Measurements from ENCODE around the gene MYO5B. TPM values are rescaled to one million over a fixed set of nuclear protein-coding genes. Genes with fewer than 3 reads are reported as not detected.
A peak's percentile ranks its signal among the peaks of the same experiment; 100 is the strongest.
"Not testable (repeated sequence)": the region's sequence is repeated elsewhere in the genome, so short reads cannot be mapped to it uniquely, and the experiment has no call there.

The MYO5B gene
- total RNA-seq, 1 donor from 2014 or later, result 63.1 TPM

DNA sequence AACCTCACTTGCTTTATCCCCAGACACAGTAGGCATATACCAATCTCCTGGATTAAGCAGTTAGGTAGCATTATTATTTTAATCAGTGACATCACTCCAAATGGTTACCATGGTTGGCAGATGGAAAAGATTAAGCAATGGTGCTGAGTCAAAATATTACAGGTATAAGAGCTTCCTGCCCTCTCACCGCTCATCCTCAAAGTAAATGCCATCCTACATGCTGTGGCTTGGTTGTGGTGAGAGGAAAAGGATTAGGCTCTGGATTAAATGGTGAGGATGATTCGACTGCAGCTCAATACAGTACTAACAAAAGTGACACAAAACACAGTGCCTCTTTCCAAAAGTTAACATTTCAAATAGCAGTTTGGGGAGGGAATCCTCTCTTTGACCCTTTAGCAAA is 272.7 kb downstream of the MYO5B start:
- DNase-seq (ENCODE audit: low spot score), result no peak

DNA sequence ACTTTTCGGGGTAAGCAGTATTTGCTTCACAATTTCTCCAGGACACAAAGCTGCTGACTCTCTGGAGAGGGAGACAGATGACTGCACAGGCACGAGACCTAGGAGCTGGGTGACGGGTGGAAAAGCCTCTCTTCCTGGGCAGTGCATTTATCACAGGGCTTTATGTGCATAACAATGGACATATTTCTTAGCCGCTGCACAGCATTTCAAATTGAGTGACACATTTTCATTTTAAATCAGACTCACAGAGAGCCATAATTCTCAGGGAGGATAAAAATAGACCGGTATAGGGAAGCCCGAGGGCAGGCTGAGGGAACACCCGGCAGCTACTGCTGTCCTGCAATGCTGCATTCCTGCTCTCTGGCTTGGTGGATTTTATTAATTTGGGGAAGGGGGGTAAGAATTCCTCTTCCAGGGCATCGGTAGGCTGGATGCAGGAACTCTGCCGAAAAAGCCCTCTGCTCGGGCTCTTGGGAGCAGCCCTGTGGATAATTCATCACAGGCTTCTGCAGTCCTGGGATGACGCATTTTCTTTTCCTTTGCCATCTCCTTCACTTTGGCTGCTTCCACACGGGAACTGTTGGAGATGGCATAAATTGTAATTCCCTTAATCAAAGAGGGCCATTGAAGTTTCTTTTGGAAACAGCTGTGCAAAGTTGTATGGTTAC is 273.5 kb downstream of the MYO5B start:
- DNase-seq (ENCODE audit: low spot score), result no peak

DNA sequence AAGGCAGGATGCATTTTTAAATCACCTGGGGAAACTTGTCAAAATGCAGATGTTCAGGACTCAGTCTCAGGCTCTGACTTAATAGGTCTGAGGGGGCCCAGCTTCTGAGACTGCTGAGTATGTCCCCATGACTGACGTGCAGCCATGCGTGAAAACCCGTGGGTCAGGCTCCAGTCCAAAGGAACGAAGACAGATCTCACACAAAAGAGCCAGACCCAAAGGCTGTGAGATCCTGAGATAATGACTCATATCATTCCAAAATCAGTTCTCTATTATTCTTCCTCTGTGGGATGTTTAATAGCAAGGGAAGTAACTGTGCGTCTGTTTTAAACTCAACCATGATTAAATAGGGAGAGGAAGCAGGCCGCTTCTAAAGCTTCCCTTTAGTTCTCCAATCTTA is 274.2 kb downstream of the MYO5B start:
- DNase-seq (ENCODE audit: low spot score), result no peak

DNA sequence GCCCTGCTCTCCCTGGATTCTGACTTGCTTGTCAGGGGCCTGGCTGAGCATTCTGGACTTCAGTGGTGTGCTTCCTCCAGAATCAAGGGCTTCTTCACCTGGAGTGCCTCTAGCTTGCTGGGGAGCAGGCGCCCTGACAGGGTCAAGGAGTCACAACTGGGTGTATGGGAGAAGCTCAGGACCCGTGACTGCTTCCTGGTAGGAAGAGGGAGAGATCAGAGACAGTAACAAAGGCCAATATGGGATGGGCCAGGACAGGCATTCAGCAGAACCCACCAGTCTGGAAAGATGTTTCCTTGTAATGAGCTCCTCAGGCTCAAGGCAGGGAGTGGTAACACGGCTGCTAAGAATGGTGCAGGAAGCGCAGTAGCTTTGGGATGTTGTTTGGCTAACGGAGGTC is 277.2 kb downstream of the MYO5B start:
- no peak for DNase-seq (ENCODE audit: low spot score)

DNA sequence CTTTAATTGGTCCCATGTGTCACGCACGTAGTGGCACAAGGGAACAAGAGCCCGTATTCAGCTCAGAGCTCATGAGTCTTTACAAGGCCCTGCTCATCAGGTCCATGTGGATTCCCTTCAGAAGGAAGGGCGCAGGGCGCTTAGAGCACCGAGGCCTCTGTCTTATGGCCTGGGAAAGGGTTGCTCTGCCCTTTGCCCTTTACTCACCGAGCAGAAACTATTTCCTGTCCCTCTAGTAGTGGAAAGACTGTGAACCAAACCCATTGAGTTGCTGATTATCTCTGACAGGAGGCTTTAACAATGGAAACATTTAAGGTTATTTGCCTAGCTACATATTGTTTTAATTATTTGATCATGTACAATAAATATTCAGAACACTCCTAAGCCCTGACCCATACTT is 279.6 kb downstream of the MYO5B start:
- DNase-seq (ENCODE audit: low spot score), result no peak

DNA sequence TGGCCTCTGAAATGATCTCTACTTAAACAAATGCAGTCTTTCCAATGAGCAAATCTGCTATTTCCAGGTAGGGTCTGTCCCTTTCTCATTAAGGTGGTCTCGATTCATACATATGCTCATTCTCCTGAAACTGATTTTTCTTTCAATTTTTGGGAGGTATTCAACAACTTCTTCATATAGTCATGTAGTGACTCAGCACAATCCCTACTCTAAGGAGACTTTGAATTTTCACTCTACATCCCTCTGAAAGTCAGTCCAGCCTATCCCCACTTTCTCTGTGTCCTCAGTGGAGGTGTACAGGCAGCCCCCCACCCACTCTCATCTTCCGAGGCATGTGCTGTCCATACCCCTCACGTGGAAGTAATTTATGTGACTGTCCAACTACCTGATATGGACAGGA is 281.7 kb downstream of the MYO5B start:
- no peak for DNase-seq (ENCODE audit: low spot score)

DNA sequence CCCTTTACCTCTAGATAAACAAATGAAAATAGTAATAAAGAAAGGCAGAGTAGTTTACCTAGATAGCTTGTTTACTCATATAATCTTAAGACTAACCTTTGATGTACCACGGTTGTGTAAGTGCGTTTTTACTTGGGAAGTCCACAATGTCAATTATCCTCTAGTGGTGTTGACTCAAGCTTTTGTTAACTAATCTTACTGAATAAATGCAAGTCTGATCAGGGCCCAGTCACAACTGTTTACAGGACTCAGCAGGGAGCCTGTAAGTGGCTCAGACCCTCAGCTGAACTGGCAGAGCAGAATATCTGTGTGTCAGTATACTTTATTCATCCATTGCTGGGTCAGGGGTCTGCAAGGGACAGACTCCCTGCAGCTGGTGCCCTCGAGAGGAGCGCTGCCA is 283.5 kb downstream of the MYO5B start:
- no peak for DNase-seq (ENCODE audit: low spot score)

DNA sequence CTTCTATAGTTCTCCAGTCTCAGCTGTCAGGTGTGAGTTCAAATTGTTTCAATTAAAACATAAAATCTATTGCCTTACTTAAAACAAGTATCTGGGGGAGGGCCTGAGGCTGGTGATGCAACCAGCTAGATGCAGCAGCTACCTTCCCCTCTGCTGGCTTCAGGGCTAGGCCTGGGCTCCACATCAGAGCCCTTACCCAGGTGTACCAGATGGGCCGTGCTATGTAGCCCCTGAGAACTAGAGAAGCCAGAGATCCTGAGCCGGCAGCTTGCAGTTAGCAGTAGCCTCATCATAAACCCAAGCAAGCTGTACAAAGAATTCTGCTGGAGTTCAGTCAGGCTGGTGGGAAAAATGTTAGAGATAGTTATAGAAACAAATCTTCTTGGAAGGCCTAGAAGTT is 284.0 kb downstream of the MYO5B start:
- DNase-seq (ENCODE audit: low spot score), result no peak

DNA sequence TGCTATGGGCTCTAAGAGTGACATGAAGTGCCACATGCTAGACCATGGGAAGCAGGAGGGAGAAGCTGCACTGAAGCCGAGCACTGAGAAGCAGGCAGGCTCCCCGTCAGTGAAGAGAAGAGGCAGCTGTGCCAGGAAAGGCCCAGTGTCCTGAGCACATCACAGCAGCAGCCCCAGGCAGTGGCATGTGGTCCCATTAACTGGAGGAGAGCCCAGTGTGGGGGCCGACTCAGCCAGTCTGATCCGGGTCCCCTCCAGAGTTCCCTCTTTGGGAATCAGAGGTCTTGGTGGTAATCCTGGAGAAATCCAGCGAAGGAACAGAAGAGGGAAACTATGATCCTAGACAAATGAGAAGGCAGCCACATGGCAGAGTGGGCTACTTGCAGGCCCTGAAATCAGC is 284.9 kb downstream of the MYO5B start:
- DNase-seq (ENCODE audit: low spot score), result no peak

DNA sequence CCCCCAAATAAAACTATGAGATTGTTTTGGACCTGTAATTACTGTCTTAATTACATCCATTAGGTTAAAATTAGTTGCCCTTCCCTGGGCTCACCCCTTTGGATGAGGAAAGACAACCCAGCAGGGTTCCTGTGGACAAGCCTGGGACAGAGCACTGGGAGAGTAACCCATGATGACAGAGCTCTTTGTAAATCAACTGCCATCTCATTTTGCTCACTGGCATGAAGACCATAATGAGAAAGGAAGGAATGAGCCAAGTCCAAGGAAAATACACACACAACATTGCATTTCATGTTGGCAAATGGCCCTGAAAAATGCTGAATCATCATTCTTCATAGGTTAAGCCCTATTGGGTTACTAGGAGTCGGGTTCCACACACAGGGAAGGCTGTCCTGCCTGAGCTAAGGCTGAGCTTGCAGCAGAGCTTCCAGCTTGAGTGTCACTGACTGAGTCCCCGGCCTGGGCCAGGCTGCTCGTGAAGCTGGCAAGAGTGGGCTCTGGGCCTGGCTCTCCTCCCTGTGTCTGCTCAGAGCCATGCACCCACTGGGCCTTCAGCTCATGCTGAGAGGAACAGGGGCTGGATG is 287.5 kb downstream of the MYO5B start:
- no peak for DNase-seq (ENCODE audit: low spot score)

DNA sequence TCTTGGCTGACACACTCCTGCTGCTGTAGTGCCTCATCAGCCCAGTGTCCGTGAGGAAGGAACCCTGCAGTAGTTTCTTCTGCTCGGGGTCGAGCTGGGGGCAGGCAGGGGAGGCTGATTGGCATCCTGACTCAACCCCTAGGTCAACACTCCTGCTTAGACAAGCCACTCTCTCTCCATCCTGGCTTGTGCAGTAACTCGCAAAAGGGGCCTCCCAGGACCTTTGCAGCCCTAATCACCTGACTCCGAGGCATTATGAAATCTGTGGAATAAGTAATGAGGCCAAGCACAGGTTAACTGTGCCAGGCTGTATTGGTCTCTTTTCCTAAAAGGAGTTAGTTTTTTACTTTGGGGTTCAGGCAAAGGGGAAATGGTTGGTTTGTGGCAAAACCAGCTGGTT is 289.2 kb downstream of the MYO5B start:
- no peak for DNase-seq (ENCODE audit: low spot score)

DNA sequence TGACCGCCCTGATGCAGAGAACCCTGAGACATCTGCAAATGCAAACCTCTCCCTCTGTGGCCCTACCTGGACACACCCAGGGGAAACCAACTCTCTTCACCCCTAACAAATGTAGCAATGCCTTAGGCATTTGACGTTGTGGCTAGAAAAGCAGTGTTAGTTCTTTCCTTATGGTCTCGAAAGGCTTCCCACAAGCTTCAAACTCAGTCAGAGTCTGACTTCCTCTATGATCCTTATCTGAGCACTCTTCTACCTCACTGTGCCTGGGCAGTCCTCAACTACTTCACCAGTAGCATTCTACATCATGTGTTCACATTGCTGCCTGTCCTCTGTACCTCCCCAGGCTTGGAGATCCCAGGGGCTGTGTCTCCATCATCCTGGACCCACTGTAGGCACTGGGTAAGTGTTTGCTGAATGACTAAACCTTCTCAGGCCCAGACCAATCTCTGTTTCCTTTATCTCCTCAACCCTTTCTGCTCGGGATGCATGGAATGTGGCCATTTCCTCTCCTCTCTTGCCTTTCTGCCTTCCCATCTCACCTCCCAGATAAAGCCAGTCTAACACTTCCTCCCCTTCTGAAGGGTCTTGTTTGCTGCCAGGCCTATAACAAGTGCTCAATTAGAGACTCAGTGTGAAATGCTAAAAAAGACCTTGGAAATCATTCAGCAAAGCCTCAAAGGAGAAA is 289.9 kb downstream of the MYO5B start:
- DNase-seq (ENCODE audit: low spot score), result no peak

DNA sequence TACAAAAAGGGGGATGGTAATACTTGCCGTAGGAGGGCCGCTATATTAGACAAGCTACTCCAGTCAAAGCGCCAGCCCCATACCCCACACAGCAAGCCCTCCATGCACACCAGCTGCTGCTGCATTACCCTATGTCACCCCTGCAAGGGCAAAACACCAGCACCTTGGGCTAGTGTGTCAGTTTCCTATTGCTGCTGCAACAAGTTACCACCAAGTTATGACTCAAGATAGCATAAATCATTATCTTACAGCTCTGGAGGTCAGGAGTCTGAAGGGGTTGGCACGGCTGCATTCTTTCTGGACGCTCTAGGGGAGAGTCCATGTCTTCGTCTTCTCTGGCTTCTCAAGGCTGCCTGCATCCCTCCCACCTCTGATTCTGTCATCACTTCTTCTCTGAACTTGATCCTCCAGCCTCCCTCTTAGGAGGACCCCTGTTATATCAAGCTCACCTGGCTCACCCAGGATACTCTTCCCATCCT is 293.0 kb downstream of the MYO5B start:
- no peak for DNase-seq (ENCODE audit: low spot score)

DNA sequence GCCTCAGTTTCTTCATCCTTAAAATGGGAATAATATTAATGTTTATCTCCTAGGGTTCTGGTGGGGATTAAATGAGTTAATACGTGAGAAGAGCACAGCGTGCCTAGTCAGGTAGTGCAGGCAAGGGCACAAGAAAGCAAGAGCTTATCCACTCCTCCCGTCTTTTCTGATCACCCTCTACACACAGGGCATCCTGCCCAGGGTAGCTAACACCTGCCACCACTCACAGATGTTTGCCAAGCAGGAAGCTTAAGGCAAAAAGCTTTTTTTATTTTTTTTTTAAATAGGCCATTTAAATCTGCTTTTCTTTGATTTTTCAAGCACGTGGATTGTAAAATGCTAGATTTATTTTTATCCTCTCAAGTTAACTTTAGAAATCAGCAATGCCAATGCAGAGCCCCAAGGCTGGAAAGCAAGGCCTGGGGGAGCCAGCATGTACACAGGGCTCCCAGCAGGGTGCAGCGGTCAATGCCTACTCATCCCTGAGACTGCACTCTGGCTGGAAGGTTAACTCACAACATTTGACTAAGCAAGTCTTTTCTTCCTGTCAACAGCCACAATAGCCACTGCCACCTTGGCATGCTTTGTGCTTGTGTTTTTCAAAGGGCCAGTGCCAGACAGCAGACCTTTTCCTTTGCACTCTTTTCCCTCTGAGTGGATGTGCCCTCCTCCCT is 295.2 kb downstream of the MYO5B start:
- no peak for DNase-seq (ENCODE audit: low spot score)

DNA sequence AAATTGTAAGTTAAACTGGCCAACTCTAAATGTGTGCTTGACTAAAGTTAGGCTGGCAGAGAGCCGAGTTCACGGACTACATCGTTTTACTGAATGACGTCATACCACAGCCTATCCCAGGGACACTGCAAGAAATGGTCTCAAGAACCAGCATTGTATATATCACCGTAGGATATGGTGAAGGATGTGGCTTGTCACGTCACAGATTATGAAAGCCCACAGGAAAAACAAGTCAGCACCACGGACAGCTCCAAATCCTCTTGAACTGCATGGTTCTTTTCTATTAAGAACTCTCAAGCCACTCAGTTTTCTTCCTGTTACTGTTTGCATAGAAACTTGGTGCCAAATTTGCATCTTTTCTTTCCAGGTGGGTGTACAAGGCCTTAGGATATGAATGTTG is 296.5 kb downstream of the MYO5B start:
- DNase-seq (ENCODE audit: low spot score), result peak; percentile 60

DNA sequence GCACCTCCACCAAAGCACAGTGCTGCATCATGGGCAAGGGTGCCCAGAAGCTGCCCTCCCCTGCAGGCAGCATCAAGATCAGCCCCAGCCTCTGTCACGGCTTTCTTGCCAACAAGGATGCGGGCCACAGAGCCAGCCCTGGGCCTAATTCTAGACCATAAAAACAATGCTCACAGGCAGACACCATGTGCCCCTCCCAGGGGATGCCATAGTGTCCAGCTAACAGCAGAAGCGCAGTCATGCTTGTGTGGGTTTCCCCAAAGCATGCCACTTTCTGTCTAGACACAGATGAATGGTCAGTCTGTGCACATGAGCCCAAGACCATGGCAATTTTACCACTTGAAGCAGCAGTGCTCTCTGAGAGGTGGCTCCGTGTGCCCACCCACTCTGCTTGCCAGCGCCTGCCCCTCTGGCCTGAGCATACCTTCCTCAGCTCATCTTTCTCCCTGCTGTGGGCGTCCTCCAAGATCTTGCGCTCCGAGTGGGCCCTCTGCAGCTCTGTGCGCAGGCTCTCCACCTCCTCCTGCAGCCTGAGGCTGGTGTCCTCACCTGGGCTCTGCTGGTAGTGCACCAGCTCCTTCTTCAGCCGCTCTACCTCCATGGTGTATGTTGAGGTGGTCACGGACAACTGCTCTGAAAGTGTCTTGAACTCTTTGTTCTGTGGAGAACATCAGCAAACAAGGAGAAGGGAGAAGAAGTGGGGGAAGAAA is 300.3 kb downstream of the MYO5B start:
- no peak for DNase-seq (ENCODE audit: low spot score)

DNA sequence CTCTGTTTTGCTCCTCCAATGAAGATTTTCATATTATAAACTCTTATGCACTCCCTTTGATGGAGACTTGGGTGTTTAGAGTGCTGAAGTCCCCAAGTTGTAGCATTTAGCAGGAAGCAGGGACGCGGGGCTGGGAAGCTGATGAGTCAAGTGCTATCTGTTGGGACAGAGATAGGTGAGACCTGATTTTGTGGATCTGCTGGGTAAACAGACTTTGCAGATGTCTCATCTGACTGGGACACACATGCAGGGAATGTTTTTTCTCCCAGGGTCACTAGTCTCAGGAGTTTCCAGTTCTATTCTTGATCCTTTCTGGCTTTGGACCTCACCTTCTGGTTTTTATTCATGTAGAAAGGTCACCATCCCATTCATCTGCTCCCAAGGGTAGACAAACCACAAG is 301.9 kb downstream of the MYO5B start:
- no peak for DNase-seq (ENCODE audit: low spot score)

DNA sequence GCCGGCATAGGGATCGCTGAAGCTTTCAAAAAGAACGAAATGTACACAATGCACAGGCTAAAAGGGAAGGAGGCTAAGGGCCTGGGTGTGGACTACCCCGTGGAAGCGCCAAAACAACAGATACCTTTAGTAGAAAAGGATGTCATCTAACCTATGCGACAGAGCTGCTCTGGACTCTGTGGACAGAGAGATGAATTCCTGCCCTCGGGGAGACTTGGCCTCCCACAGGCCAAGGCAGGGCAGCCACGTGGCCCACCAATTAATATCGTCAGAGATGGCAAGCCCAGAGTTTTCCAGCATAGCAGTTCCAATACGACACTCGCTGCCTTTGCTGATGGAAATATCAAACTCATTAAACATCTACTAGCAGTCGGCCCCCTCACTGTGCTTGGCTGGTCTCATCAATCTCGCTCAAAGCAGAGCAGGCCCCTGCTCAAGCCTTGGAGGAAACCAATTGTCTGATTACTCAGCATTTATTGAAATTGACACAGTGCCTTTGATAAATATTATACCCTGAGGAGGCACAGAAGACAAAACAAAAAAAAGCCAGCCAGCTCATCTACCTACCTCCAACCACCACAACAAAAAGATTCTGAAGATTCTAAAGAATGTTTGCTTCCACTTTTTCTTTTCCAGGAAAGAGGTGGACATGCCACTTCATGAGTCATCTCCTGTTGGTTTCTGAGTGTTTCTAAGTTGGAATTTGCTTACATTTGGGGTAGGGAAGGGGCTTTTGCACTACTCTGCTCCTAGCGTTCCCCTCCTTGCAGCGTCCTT is 302.6 kb downstream of the MYO5B start:
- DNase-seq (ENCODE audit: low spot score), result no peak

DNA sequence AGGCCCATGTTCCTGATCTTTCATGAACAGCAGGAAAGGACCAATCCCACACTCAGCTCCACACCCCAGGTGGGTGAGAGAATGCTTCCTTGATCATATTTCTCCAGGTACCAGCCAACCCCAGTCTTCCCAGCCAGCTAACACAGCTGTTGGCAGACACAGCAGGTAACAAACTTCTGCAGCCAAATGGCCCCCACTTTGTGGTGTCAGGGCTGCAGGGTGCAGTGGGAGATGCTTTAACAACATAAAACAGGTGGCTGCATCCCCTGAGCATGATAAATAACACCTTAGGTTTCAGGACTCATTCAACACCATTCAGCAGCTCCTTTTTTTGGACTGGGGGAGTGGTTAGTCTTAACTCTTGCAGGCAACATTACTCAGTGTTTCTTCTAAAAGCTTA is 304.9 kb downstream of the MYO5B start:
- DNase-seq (ENCODE audit: low spot score), result no peak

DNA sequence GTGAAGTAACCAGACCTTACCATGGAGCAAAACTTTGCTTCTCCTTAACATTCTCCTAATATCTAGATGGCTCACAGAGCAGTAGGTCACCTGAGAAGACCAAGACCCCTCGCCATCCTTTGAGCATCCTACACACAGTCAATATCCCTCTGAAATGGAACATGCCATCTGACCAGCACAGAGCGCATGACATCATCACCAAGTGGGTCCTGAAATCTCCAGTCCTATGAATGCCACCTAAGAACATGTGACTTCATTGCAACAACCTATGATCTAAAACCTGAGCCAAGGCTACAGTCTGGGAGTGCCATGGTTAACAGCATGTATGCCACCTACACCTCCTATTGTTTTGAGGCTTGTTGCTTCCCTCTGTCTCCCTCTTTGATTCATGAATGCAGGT is 305.4 kb downstream of the MYO5B start:
- not testable (repeated sequence) for DNase-seq (ENCODE audit: low spot score)
